Omental fat pad (tissue), 4 donors: ENCODE measurements around the gene DNER. TPM values are rescaled to one million over a fixed set of nuclear protein-coding genes. Genes with fewer than 3 reads are reported as not detected.

Source experiments
- ATAC-seq: fragments of 150-250 bp; one replicate; pipeline ENCODE4 v1.9.1; 2016; ENCODE audit warnings: mild to moderate bottlenecking, moderate library complexity; ENCODE audit not compliant: low FRiP score
- DNase-seq: peaks from one replicate; pipeline ENCODE4 v3.0.0-alpha.2; 2019; ENCODE audit warnings: low spot score
- CTCF ChIP-seq, 3 donors: fragments of 450-650 bp; IDR thresholded peaks; one replicate each; pipeline ENCODE4 v1.5.1; 2016 to 2017; ENCODE audit warnings: antibody characterized with exemption in 3 of 3, mild to moderate bottlenecking in 3 of 3, moderate library complexity in 2 of 3
- total RNA-seq, 4 donors: library from RNA; depleted of rRNA; stranded (reverse); fragments of >200 nt; gene quantifications; one replicate each; pipeline ENCODE4 v1.1.0, GENCODE V29; 2016

The DNER gene
- total RNA-seq, 4 donors from 2014 or later, result 3.1 to 12.2 (median 8.7) TPM

- no peak for DNase-seq
- TF ChIP-seq CTCF (IDR thresholded peaks at IDR 0.05), result no peak
- no peak for ATAC-seq
Measured at GRCh38 chr2:229501051-229501794, 213.1 kb downstream of the DNER start.

GRCh38 chr2:229492034-229492433, 222.3 kb downstream of the DNER start:
- ATAC-seq (no peak), DNase-seq (no peak)
- no peak for TF ChIP-seq CTCF (IDR thresholded peaks at IDR 0.05)

- no peak for TF ChIP-seq CTCF (IDR thresholded peaks at IDR 0.05)
- ATAC-seq, result no peak
- no peak for DNase-seq
Measured at GRCh38 chr2:229490167-229490566, 224.2 kb downstream of the DNER start.

- ATAC-seq, result no peak
- no peak for DNase-seq
- no peak for TF ChIP-seq CTCF (IDR thresholded peaks at IDR 0.05)
Measured at GRCh38 chr2:229489016-229489415, 225.3 kb downstream of the DNER start.

GRCh38 chr2:229488232-229488631, 226.1 kb downstream of the DNER start:
- no peak for TF ChIP-seq CTCF (IDR thresholded peaks at IDR 0.05)
- ATAC-seq (no peak), DNase-seq (no peak)

GRCh38 chr2:229486673-229487072, 227.7 kb downstream of the DNER start:
- DNase-seq (no peak), ATAC-seq (no peak)
- no peak for TF ChIP-seq CTCF (IDR thresholded peaks at IDR 0.05)

- ATAC-seq (no peak), DNase-seq (no peak)
- TF ChIP-seq CTCF (IDR thresholded peaks at IDR 0.05), result no peak
Measured at GRCh38 chr2:229485857-229486256, 228.5 kb downstream of the DNER start.
